GM10248 (cell line): ENCODE results near the gene NPAS2.

ENCODE experiments used
- CTCF ChIA-PET: fragments of 300-600 bp; sonication (Branson Sonifier 250); formaldehyde crosslinking; extraction: SDS; loops from one replicate; lab custom pipeline; 2021; ENCODE audit warnings: antibody characterized with exemption; lab: Yijun Ruan, JAX
- POLR2A ChIA-PET: fragments of 350-650 bp; sonication (Branson Sonifier 250); formaldehyde crosslinking; extraction: SDS; loops from one replicate; lab custom pipeline; 2020; ENCODE audit warnings: antibody characterized with exemption; lab: Yijun Ruan, JAX
- DNase-seq: peaks from one replicate; pipeline ENCODE4 v3.0.0; 2012; ENCODE audit errors: extremely low spot score
- CTCF ChIP-seq: IDR thresholded peaks from 2 replicates; pipeline ENCODE4 v1.5.1; 2012; ENCODE audit warnings: mild to moderate bottlenecking, low read depth; ENCODE audit errors: extremely low read depth, missing control alignments, control extremely low read depth

NPAS2 gene

DNA sequence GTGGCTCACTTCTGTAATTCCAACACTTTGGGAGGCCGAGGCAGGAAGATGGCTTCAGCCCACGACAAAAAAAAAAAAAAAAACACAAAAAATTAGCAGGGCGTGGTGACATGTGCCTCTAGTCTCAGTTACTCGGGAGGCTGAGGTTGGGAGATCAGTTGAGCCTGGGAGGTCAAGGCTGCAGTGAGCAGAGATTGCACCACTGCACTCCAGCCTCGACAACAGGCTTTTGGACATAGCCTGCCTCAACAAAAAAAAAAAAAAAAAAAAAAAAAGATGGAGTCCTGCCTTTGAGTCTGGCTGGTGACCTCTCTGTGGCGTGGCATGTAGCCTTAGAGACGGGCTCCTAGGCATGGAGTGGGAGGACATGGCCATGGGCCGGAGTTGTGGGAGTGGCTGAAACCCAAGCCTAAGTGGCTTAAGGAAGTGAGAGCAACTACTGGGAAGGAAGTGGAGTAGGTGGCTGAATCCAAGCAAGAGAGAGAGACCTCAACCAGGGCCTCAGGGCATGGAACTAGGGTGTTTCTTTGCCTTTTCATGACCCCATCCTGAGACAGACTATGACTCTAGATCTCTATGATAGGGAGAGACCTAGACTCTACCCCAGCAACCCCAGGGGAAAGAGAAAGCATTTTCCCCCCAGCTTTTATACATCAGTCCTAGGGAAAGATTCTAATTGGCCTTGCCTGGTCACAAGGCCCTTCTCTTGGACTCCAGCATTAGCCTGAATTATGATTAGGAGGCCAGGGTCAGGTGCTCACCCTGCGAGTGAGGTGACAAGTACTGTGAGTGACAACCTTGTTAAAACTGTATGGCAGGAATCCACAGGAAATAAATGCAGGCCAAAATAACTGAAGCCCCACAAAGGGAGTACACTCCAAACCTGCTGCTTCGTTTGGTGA lies 34.2 kb downstream of the NPAS2 start:
- no peak for DNase-seq
- POLR2A ChIA-PET, result no interaction called here
- CTCF ChIA-PET, result interaction anchor here (1.1 kb wide), 1 partner anchor 9 kb away, joined by 4 read pairs; no protein-coding TSS in a partner anchor
- TF ChIP-seq CTCF, result no peak

DNA sequence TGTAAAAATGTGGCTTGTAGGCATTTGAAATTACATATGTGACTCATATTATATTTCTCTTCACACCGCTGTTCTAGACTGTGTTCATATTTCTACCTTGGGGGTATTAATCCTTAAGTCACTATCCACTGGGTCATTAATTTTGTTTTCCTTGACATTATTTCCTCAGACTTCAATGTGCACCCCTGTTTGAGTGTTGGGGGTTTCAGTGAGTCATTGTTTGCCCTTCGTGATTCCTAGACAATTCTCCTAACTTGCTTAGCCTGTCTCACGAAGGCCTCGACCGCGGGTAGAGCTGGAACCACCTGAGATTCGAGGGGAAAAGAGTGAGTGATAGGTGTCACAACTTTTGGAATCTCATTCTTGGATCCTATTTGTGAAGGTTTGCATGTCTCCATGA lies 35.1 kb downstream of the NPAS2 start:
- POLR2A ChIA-PET, result no interaction called here
- CTCF ChIA-PET, result interaction anchor here (1.1 kb wide), 1 partner anchor 8 kb away, joined by 4 read pairs; no protein-coding TSS in a partner anchor
- no peak for TF ChIP-seq CTCF
- DNase-seq, result no peak

- ChIA-PET CTCF (no interaction called here), POLR2A (no interaction called here)
- DNase-seq, result no peak
- no peak for TF ChIP-seq CTCF
These were observed 35.7 kb downstream of the NPAS2 start for GRCh38 chr2:100855606-100856005.

- POLR2A ChIA-PET, result no interaction called here
- CTCF ChIA-PET, result interaction anchor here (1.5 kb wide), 1 partner anchor 10 kb away, joined by 3 read pairs; no protein-coding TSS in a partner anchor
- DNase-seq, result no peak
- no peak for TF ChIP-seq CTCF
These were observed 36.8 kb downstream of the NPAS2 start for GRCh38 chr2:100856732-100857131.

- DNase-seq, result no peak
- CTCF ChIA-PET, result interaction anchor here (1.5 kb wide), 1 partner anchor 9 kb away, joined by 3 read pairs; no protein-coding TSS in a partner anchor
- POLR2A ChIA-PET, result no interaction called here
- no peak for TF ChIP-seq CTCF
These were observed 37.4 kb downstream of the NPAS2 start for GRCh38 chr2:100857341-100857740.

DNA sequence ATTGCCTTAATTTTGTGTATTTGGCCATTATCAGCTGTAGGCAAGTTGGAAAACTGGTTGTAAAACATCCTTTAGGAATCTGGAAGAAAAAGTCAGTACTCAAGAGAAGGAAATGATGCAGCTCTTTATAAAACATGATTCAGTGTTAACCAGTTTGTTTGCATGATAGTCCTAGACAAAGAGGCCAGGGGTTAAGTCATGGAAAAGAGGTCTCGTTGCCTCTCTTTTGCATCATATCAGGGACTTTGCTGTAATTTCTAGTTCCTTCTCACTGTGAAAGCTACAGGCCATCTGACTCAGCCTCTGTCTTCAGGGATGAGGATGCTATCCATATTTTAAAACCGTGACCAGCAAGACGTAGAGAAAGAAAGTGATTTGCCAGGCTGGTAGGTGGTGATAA lies 38.0 kb downstream of the NPAS2 start:
- DNase-seq, result no peak
- POLR2A ChIA-PET, result no interaction called here
- no peak for TF ChIP-seq CTCF
- CTCF ChIA-PET, result interaction anchor here (1.5 kb wide), 1 partner anchor 9 kb away, joined by 3 read pairs; no protein-coding TSS in a partner anchor
